GM12878 (cell line): ENCODE results near the gene GUCY1A1. TPM values are rescaled to one million over a fixed set of nuclear protein-coding genes. Genes with fewer than 3 reads are reported as not detected.

Source experiments
- ATAC-seq: fragments of 200-7000 bp; cut with Tn5 transposase; 3 replicates; pipeline ENCODE4 v1.9.1; 2020; ENCODE audit warnings: mild to moderate bottlenecking, moderate library complexity
- BruUV-seq: library from RNA; stranded (reverse); fragments of 400-500 nt; replicated peaks from 2 replicates; lab custom pipeline; 2021; lab: Mats Ljungman, UMichigan
- CTCF ChIA-PET: fragments of 300-600 bp; sonication (Branson Sonifier 250); formaldehyde crosslinking; extraction: SDS; loops from one replicate; lab custom pipeline; 2021; ENCODE audit warnings: inconsistent platforms; lab: Yijun Ruan, JAX
- POLR2A ChIA-PET: fragments of 350-600 bp; formaldehyde crosslinking; extraction: SDS; loops from one replicate; lab custom pipeline; 2021; ENCODE audit warnings: inconsistent platforms; lab: Charles Lee
- RAD21 ChIA-PET: fragments of 300-600 bp; sonication (Branson Sonifier 250); formaldehyde crosslinking; loops from one replicate; lab custom pipeline; 2023; ENCODE audit warnings: antibody characterized with exemption; ENCODE audit not compliant: unreplicated experiment; lab: Charles Lee
- SMC1A ChIA-PET: fragments of 300-600 bp; sonication (Branson Sonifier 250); formaldehyde crosslinking; loops from one replicate; lab custom pipeline; 2023; ENCODE audit not compliant: unreplicated experiment, uncharacterized antibody; lab: Charles Lee
- DNase-seq: peaks from one replicate; pipeline ENCODE4 v3.0.0-alpha.2; 2011; ENCODE audit warnings: low read depth, low spot score
- FAIRE-seq: peaks from 3 replicates; lab custom pipeline; 2011; peaks lifted over from hg19 to GRCh38; lab: Jason Lieb, UNC
- H2AFZ ChIP-seq: 2 replicates; pipeline ENCODE4 v1.6.0; 2011; ENCODE audit warnings: low read depth, low read length, control low read depth; ENCODE audit not compliant: control insufficient read depth
- H3K27ac ChIP-seq: 2 replicates; pipeline ENCODE4 v1.5.1; 2011; ENCODE audit warnings: control low read depth; ENCODE audit not compliant: control insufficient read depth, insufficient read depth
- H3K27me3 ChIP-seq, 2 experiments: replicated peaks in 1 of 2; 2 replicates each; pipeline versions ENCODE4 v1.6.0 to v1.6.1; 2011; ENCODE audit warnings: low read length in 1 of 2; ENCODE audit not compliant: control insufficient read depth in 2 of 2, insufficient read depth in 2 of 2
- H3K36me3 ChIP-seq, 2 experiments: 2 replicates each; pipeline ENCODE4 v1.5.1; 2011; ENCODE audit warnings: low read length in 1 of 2; ENCODE audit not compliant: control insufficient read depth in 2 of 2, insufficient read depth in 2 of 2
- H3K4me1 ChIP-seq: 2 replicates; pipeline ENCODE4 v1.6.1; 2011; ENCODE audit warnings: mild to moderate bottlenecking, low read length, moderate library complexity, mixed read lengths; ENCODE audit not compliant: control insufficient read depth, insufficient read depth
- H3K4me2 ChIP-seq: 2 replicates; pipeline ENCODE4 v1.6.0; 2011; ENCODE audit warnings: control low read depth; ENCODE audit not compliant: control insufficient read depth, insufficient read depth
- H3K4me3 ChIP-seq: fragments of 200-600 bp; sonication (generic); 2 replicates; pipeline ENCODE4 v1.5.1; 2016
- H3K79me2 ChIP-seq: 2 replicates; pipeline ENCODE4 v1.6.0; 2011; ENCODE audit warnings: low read length; ENCODE audit not compliant: control insufficient read depth, insufficient read depth
- H3K9ac ChIP-seq: 2 replicates; pipeline ENCODE4 v1.8.0; 2011; ENCODE audit warnings: low read length, control low read depth, mixed read lengths; ENCODE audit not compliant: control insufficient read depth, insufficient read depth
- H3K9me3 ChIP-seq: replicated peaks from 3 replicates; pipeline ENCODE4 v1.5.1; 2011; ENCODE audit warnings: mild to moderate bottlenecking, low read length; ENCODE audit not compliant: control insufficient read depth, insufficient read depth
- H4K20me1 ChIP-seq: 2 replicates; pipeline ENCODE4 v1.6.0; 2011; ENCODE audit not compliant: control insufficient read depth, insufficient read depth
- BCLAF1 ChIP-seq: fragments of 450-650 bp; IDR thresholded peaks from 2 replicates; pipeline ENCODE4 v1.6.1; 2017; ENCODE audit warnings: antibody characterized with exemption, mild to moderate bottlenecking, moderate library complexity
- BHLHE40 ChIP-seq, 2 experiments: fragments of 450-650 bp in 1 of 2; IDR thresholded peaks; 2 replicates each; pipeline ENCODE4 v1.6.1; 2011 to 2017; ENCODE audit warnings: low read depth in 2 of 2, borderline replicate concordance in 1 of 2, improper control_type of control experiment in 1 of 2, low read length in 1 of 2, mild to moderate bottlenecking in 1 of 2
- CHD2 ChIP-seq: IDR thresholded peaks from 2 replicates; pipeline ENCODE4 v1.6.1; 2011; ENCODE audit warnings: low read depth, low read length, improper control_type of control experiment, borderline replicate concordance
- HSF1 ChIP-seq: fragments of 150-350 bp; IDR thresholded peaks from 2 replicates; pipeline ENCODE4 v1.6.1; 2014; ENCODE audit warnings: mild to moderate bottlenecking, low read depth, low read length
- MYB ChIP-seq: fragments of 150-350 bp; IDR thresholded peaks from 2 replicates; pipeline ENCODE4 v1.6.1; 2014; ENCODE audit warnings: mild to moderate bottlenecking, low read depth, low read length, borderline replicate concordance
- NKRF ChIP-seq: fragments of 450-650 bp; conservative IDR thresholded peaks from 2 replicates; pipeline ENCODE4 v1.6.1; 2017; ENCODE audit warnings: mild to moderate bottlenecking, moderate library complexity
- PBX3 ChIP-seq: IDR thresholded peaks from 2 replicates; pipeline ENCODE4 v1.6.1; 2011; ENCODE audit warnings: mild to moderate bottlenecking, low read depth, low read length, moderate library complexity; ENCODE audit not compliant: insufficient replicate concordance
- ZNF217 ChIP-seq: fragments of 450-650 bp; IDR thresholded peaks from 2 replicates; pipeline ENCODE4 v1.6.1; 2017; ENCODE audit warnings: antibody characterized with exemption, mild to moderate bottlenecking
- ZZZ3 ChIP-seq: IDR thresholded peaks from 2 replicates; pipeline ENCODE4 v1.6.1; 2011; ENCODE audit warnings: low read depth; ENCODE audit not compliant: control insufficient read depth, insufficient read length
- WGBS: methylation state at CpG from one replicate; pipeline ENCODE4 v1.1.6; 2016; ENCODE audit warnings: low lambda C conversion rate; ENCODE audit not compliant: insufficient replicate concordance, insufficient coverage; ENCODE audit errors: missing lambda C conversion rate; 5-methylcytosine and 5-hydroxymethylcytosine counted together
- in situ Hi-C: fragments of 300-500 bp; cut with MboI; formaldehyde crosslinking; loops from 9 replicates; pipeline ENCODE4 v1.14.3; 2018; ENCODE audit warnings: mixed read lengths
- intact Hi-C: fragments of 100-400 bp; cut with micrococcal nuclease; formaldehyde crosslinking; loops from one replicate; pipeline ENCODE4 v1.14.2; 2022; ENCODE audit not compliant: unreplicated experiment
- polyA plus RNA-seq, 11 experiments: library from polyadenylated mRNA; depleted of rRNA in 4 of 11; unstranded in 6 of 11; stranded (reverse) in 5 of 11; fragments of >200 nt; fragmentation: Nextera tagmentation in 4 of 11; fragmentation: Illumina TruSeq in 1 of 11; extraction: Ambion mirVana in 4 of 11; extraction: Trizol in 1 of 11; gene quantifications; 1 replicate in 1 of 11; 2 replicates in 10 of 11; pipeline versions ENCODE4 v1.2.1 to v1.2.3, GENCODE V29; 2011 to 2016; ENCODE audit warnings: inconsistent platforms in 2 of 11, missing spikeins in 2 of 11, low read depth in 1 of 11
- total RNA-seq, 4 experiments: library from RNA; depleted of rRNA in 3 of 4; stranded (reverse); fragments of >200 nt in 3 of 4; fragmentation: Illumina TruSeq in 1 of 4; extraction: Trizol in 1 of 4; gene quantifications; 2 replicates each; pipeline versions ENCODE4 v1.2.1 to v1.2.3, GENCODE V29; 2013 to 2021

The GUCY1A1 gene
- total and polyA plus RNA-seq, 10 of the 15 experiments (the other 5 are each of a cell fraction or from before 2014, with no cell fraction given), result 0.44 to 22.6 (median 0.55) TPM

GRCh38 chr4:155745984-155746383 is 79.3 kb downstream of the GUCY1A1 start:
- Histone ChIP-seq H3K9me3 (no peaks in the 10 kb centered on the region), H3K36me3 (no peaks in the 10 kb centered on the region), H3K27ac (no peak overlapping the region), H3K27me3 (no peaks in the 10 kb centered on the region), H3K4me1 (no peaks in the 10 kb centered on the region), H3K4me3 (no peak overlapping the region)
- intact Hi-C loops, result no loop called here
- no peak for DNase-seq
- CTCF ChIA-PET, result interaction anchor here (1.1 kb wide), 1 partner anchor 11 kb away, joined by 3 read pairs; no protein-coding TSS in a partner anchor
- POLR2A ChIA-PET, result no interaction called here
- TF ChIP-seq MYB (no peak), ZNF217 (no peak), PBX3 (no peak), CHD2 (no peak), NKRF (no peak), HSF1 (no peak), ZZZ3 (no peak), BCLAF1 (no peak), BHLHE40 (IDR thresholded peaks at IDR 0.05; ENCODE audit: borderline replicate concordance in 1 of 2, low read depth in 2 of 2, low read length in 1 of 2) (no peak)
- TF ChIP-seq, all 136 proteins: peak for 0
- no peak for ATAC-seq
- SMC1A ChIA-PET, result interaction anchor here (1.2 kb wide), 1 partner anchor 21 kb away, joined by 3 read pairs; no protein-coding TSS in a partner anchor
- Histone ChIP-seq H3K79me2 (no peaks in the 10 kb centered on the region), H4K20me1 (no peaks in the 10 kb centered on the region), H3K4me2 (no peak overlapping the region), H2AFZ (no peak overlapping the region), H3K9ac (no peak overlapping the region)
- in situ Hi-C loops, result no loop called here
- FAIRE-seq, result no peak
- WGBS, result 4% methylated on average over 5 of the region's 5 CpGs
- RAD21 ChIA-PET, result interaction anchor here (0.8 kb wide), 1 partner anchor 12 kb away, joined by 3 read pairs; no protein-coding TSS in a partner anchor
- no TSS peak for BruUV-seq
